ENCODE results near the gene UGDH. TPM values are rescaled to one million over a fixed set of nuclear protein-coding genes. Genes with fewer than 3 reads are reported as not detected.

UGDH gene
- total RNA-seq, 1 donor from 2014 or later = 32.3 TPM

GRCh38 chr4:39502019-39502663 is 25.1 kb downstream of the UGDH start:
- Mint-ChIP-seq H3K27ac (ENCODE audit: unreplicated experiment) (no peak overlapping the region), H3K27me3 (ENCODE audit: unreplicated experiment) (no peaks in the 10 kb centered on the region), H3K4me3 (ENCODE audit: unreplicated experiment) (no peak overlapping the region), H3K36me3 (ENCODE audit: unreplicated experiment) (no peaks in the 10 kb centered on the region), H3K4me1 (ENCODE audit: low read depth, unreplicated experiment) (no peaks in the 10 kb centered on the region), H3K9me3 (ENCODE audit: unreplicated experiment) (no peaks in the 10 kb centered on the region)
- no peak for TF ChIP-seq CTCF (IDR thresholded peaks at IDR 0.05; ENCODE audit: partially characterized antibody, unreplicated experiment)
- DNase-seq = no peak

- Mint-ChIP-seq H3K4me1 (ENCODE audit: low read depth, unreplicated experiment) (no peaks in the 10 kb centered on the region), H3K27me3 (ENCODE audit: unreplicated experiment) (no peaks in the 10 kb centered on the region), H3K36me3 (ENCODE audit: unreplicated experiment) (no peaks in the 10 kb centered on the region), H3K9me3 (ENCODE audit: unreplicated experiment) (no peaks in the 10 kb centered on the region), H3K27ac (ENCODE audit: unreplicated experiment) (no peak overlapping the region), H3K4me3 (ENCODE audit: unreplicated experiment) (no peak overlapping the region)
- no peak for TF ChIP-seq CTCF (IDR thresholded peaks at IDR 0.05; ENCODE audit: partially characterized antibody, unreplicated experiment)
- no peak for DNase-seq
These were observed 28.6 kb downstream of the UGDH start for GRCh38 chr4:39498727-39499020.

GRCh38 chr4:39497909-39498726 is 29.1 kb downstream of the UGDH start:
- Mint-ChIP-seq H3K27ac (ENCODE audit: unreplicated experiment) (no peak overlapping the region), H3K9me3 (ENCODE audit: unreplicated experiment) (no peaks in the 10 kb centered on the region), H3K4me3 (ENCODE audit: unreplicated experiment) (no peak overlapping the region), H3K27me3 (ENCODE audit: unreplicated experiment) (no peaks in the 10 kb centered on the region), H3K36me3 (ENCODE audit: unreplicated experiment) (no peaks in the 10 kb centered on the region), H3K4me1 (ENCODE audit: low read depth, unreplicated experiment) (no peaks in the 10 kb centered on the region)
- DNase-seq = no peak
- TF ChIP-seq CTCF (IDR thresholded peaks at IDR 0.05; ENCODE audit: partially characterized antibody, unreplicated experiment) = no peak

GRCh38 chr4:39495446-39496213 is 31.6 kb downstream of the UGDH start:
- no peaks in the 10 kb centered on the region for H3K4me1 Mint-ChIP-seq (ENCODE audit: low read depth, unreplicated experiment)
- no peaks in the 10 kb centered on the region for H3K9me3 Mint-ChIP-seq (ENCODE audit: unreplicated experiment)
- no peak for TF ChIP-seq CTCF (IDR thresholded peaks at IDR 0.05; ENCODE audit: partially characterized antibody, unreplicated experiment)
- no peak overlapping the region for H3K4me3 Mint-ChIP-seq (ENCODE audit: unreplicated experiment)
- H3K36me3 Mint-ChIP-seq (ENCODE audit: unreplicated experiment) = no peaks in the 10 kb centered on the region
- no peaks in the 10 kb centered on the region for H3K27me3 Mint-ChIP-seq (ENCODE audit: unreplicated experiment)
- no peak for DNase-seq
- H3K27ac Mint-ChIP-seq (ENCODE audit: unreplicated experiment) = no peak overlapping the region

Data from glutamatergic neuron (in vitro differentiated cells).